ENCODE measurements around the gene AFG3L2.

GRCh38 chr18:12377556-12378197, 650 bp upstream of the AFG3L2 start:
- peak; percentile 71 for TF ChIP-seq POLR2A (IDR thresholded peaks at IDR 0.05)
- TF ChIP-seq, protein P1, sequence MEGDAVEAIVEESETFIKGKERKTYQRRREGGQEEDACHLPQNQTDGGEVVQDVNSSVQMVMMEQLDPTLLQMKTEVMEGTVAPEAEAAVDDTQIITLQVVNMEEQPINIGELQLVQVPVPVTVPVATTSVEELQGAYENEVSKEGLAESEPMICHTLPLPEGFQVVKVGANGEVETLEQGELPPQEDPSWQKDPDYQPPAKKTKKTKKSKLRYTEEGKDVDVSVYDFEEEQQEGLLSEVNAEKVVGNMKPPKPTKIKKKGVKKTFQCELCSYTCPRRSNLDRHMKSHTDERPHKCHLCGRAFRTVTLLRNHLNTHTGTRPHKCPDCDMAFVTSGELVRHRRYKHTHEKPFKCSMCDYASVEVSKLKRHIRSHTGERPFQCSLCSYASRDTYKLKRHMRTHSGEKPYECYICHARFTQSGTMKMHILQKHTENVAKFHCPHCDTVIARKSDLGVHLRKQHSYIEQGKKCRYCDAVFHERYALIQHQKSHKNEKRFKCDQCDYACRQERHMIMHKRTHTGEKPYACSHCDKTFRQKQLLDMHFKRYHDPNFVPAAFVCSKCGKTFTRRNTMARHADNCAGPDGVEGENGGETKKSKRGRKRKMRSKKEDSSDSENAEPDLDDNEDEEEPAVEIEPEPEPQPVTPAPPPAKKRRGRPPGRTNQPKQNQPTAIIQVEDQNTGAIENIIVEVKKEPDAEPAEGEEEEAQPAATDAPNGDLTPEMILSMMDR (IDR thresholded peaks at IDR 0.05) = no peak
